Ascending aorta (tissue), 2 donors: ENCODE measurements around the gene EYA3. TPM values are rescaled to one million over a fixed set of nuclear protein-coding genes. Genes with fewer than 3 reads are reported as not detected.

Experiments
- DNase-seq, 2 donors: peaks; one replicate each; pipeline ENCODE4 v3.0.0-alpha.2; 2019; ENCODE audit warnings: low spot score in 2 of 2
- H3K27ac ChIP-seq, 2 donors: fragments of 200-600 bp; sonication (generic); one replicate each; pipeline ENCODE4 v1.5.1; 2016 to 2017; ENCODE audit warnings: mild to moderate bottlenecking in 1 of 2
- H3K27me3 ChIP-seq: fragments of 200-600 bp; sonication (generic); one replicate; pipeline ENCODE4 v1.5.1; 2017
- H3K36me3 ChIP-seq, 2 donors: fragments of 200-600 bp; sonication (generic); one replicate each; pipeline ENCODE4 v1.5.1; 2016
- H3K4me1 ChIP-seq, 2 donors: fragments of 200-600 bp; sonication (generic); one replicate each; pipeline ENCODE4 v1.5.1; 2016 to 2017; ENCODE audit warnings: mild to moderate bottlenecking in 1 of 2
- H3K4me3 ChIP-seq, 2 donors: fragments of 200-600 bp; sonication (generic); one replicate each; pipeline ENCODE4 v1.5.1; 2016 to 2017; ENCODE audit warnings: mild to moderate bottlenecking in 1 of 2
- H3K9me3 ChIP-seq, 2 donors: fragments of 200-600 bp; sonication (generic); one replicate each; pipeline ENCODE4 v1.5.1; 2016
- CTCF ChIP-seq, 3 experiments: fragments of 200-600 bp in 2 of 3; fragments of 450-650 bp in 1 of 3; sonication (generic) in 2 of 3; IDR thresholded peaks; one replicate each; pipeline ENCODE4 v1.5.1; 2016 to 2019; ENCODE audit warnings: antibody characterized with exemption in 3 of 3, mild to moderate bottlenecking in 1 of 3, moderate library complexity in 1 of 3
- intact Hi-C: fragments of 100-400 bp; cut with DNase I; formaldehyde crosslinking; loops from one replicate; pipeline ENCODE4 v1.15.1; 2023
- total RNA-seq: library from RNA; depleted of rRNA; stranded (reverse); fragments of >200 nt; gene quantifications from one replicate; pipeline ENCODE4 v1.1.0, GENCODE V29; 2016

Gene EYA3
- total RNA-seq, 1 donor from 2014 or later = 52.6 TPM

- H3K4me3 ChIP-seq = no peak overlapping the region
- intact Hi-C loops = no loop called here
- H3K27ac ChIP-seq = no peak overlapping the region
- no peak for TF ChIP-seq CTCF (IDR thresholded peaks at IDR 0.05)
- peaks cover 0 to 8% of the 10 kb centered on the region in 2 donors for H3K36me3 ChIP-seq
- peaks cover 0 to 4% of the 10 kb centered on the region in 2 donors for H3K4me1 ChIP-seq
- no peaks in the 10 kb centered on the region for H3K9me3 ChIP-seq
- H3K27me3 ChIP-seq = no peaks in the 10 kb centered on the region
- DNase-seq = no peak
Measured at GRCh38 chr1:28058168-28058567, 30.2 kb downstream of the EYA3 start.

- no peak for TF ChIP-seq CTCF (IDR thresholded peaks at IDR 0.05)
- no peak overlapping the region for H3K27ac ChIP-seq
Measured at GRCh38 chr1:28056129-28056925, 32.1 kb downstream of the EYA3 start.

DNA sequence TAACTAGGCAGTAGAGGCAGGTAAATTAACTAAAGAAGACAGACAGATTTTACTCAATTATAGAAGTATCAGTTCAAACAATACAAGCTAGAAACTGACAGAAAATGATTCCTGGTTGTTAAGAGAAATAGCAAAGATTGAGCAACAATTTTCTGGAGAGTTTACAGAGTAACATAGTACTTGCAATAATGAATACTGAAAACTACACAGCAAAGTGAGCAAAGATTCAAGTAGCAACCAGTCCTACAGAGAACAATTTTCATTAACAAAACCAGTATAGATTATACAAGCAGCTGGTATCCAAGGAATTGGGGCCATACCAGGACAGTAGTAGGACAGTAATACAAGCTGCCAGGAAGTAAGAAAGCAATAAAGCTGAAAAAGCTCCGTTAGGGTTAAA, 37.6 kb downstream of the EYA3 start:
- Histone ChIP-seq H3K27me3 (no peaks in the 10 kb centered on the region), H3K4me1 (no peaks in the 10 kb centered on the region), H3K4me3 (no peak overlapping the region), H3K36me3 (peaks cover 9 to 26% of the 10 kb centered on the region in 2 donors), H3K27ac (no peak overlapping the region), H3K9me3 (no peaks in the 10 kb centered on the region)
- no peak for DNase-seq
- intact Hi-C loops = no loop called here
- TF ChIP-seq CTCF (IDR thresholded peaks at IDR 0.05) = no peak

More at GRCh38 chr1:28056129-28056925, 32.1 kb downstream of the EYA3 start:
- H3K27me3 ChIP-seq = no peaks in the 10 kb centered on the region
- intact Hi-C loops = no loop called here
- no peak overlapping the region for H3K4me3 ChIP-seq
- peaks cover 0 to 13% of the 10 kb centered on the region in 2 donors for H3K36me3 ChIP-seq
- H3K4me1 ChIP-seq = peaks cover 0 to 4% of the 10 kb centered on the region in 2 donors
- no peaks in the 10 kb centered on the region for H3K9me3 ChIP-seq
- DNase-seq = no peak

- no peak overlapping the region for H3K4me3 ChIP-seq
- intact Hi-C loops = no loop called here
- no peak for TF ChIP-seq CTCF (IDR thresholded peaks at IDR 0.05)
- no peak for DNase-seq
- H3K36me3 ChIP-seq = peaks cover 11 to 20% of the 10 kb centered on the region in 2 donors
- H3K4me1 ChIP-seq = no peaks in the 10 kb centered on the region
- no peaks in the 10 kb centered on the region for H3K27me3 ChIP-seq
- H3K9me3 ChIP-seq = no peaks in the 10 kb centered on the region
- H3K27ac ChIP-seq = no peak overlapping the region
Measured at GRCh38 chr1:28046716-28047115, 41.7 kb downstream of the EYA3 start.

DNA sequence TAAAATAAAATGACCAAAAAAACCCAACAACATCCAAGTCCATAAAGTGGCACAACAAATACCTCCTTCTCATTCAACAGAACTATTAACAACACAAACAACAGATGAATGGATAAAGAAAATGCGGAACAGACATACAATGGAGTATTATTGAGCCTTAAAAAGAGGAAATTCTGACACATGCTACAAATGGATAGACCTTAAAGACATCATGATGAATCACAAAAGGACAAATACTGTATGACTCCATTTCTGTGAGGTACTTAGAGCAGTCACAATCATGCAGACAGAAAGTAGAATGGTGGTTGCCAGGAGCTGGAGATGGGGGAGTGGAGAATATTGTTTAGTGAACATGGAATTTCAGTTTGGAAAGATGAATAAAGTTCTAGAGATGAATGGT, 42.6 kb downstream of the EYA3 start:
- Histone ChIP-seq H3K27ac (no peak overlapping the region), H3K4me3 (no peak overlapping the region), H3K4me1 (no peaks in the 10 kb centered on the region), H3K9me3 (no peaks in the 10 kb centered on the region), H3K36me3 (peaks cover 11 to 20% of the 10 kb centered on the region in 2 donors), H3K27me3 (no peaks in the 10 kb centered on the region)
- intact Hi-C loops = no loop called here
- TF ChIP-seq CTCF (IDR thresholded peaks at IDR 0.05) = no peak
- no peak for DNase-seq
